Measurements from ENCODE around the gene RIMS3. TPM values are rescaled to one million over a fixed set of nuclear protein-coding genes. Genes with fewer than 3 reads are reported as not detected.

The RIMS3 gene
- total RNA-seq, 1 donor from 2014 or later, result 12.9 TPM

DNA sequence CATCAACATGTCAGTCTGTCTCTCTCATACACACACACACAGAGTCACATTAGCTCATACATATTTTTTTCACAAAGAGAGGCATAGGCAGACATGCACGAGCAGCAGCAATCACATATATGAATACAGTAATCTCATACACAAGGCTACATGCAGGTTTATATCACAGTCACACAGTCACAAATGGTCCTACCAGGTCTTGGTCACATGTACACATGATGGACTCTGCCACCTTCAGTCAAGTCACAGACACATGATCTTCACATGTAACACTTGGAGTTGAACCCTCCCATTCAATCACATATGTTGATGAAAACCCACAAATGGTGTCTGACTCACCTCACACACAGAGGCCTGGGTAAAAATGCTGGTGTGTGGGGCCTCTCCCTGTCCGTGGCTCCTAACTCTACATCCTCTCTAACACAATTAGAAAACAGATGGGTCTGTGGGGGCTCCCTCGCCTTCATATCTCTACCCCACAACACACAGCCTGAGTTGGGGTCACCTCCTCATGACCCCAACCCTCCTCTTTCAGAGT lies 27.9 kb downstream of the RIMS3 start:
- no peaks in the 10 kb centered on the region for H3K27me3 Mint-ChIP-seq (ENCODE audit: low read depth)
- H3K9me3 Mint-ChIP-seq, result no peaks in the 10 kb centered on the region
- DNase-seq (ENCODE audit: low spot score in 2 of 2, unreplicated experiment in 2 of 2), result no peak
- peaks cover 8% of the 10 kb centered on the region for H3K4me1 Mint-ChIP-seq
- TF ChIP-seq, protein P1, sequence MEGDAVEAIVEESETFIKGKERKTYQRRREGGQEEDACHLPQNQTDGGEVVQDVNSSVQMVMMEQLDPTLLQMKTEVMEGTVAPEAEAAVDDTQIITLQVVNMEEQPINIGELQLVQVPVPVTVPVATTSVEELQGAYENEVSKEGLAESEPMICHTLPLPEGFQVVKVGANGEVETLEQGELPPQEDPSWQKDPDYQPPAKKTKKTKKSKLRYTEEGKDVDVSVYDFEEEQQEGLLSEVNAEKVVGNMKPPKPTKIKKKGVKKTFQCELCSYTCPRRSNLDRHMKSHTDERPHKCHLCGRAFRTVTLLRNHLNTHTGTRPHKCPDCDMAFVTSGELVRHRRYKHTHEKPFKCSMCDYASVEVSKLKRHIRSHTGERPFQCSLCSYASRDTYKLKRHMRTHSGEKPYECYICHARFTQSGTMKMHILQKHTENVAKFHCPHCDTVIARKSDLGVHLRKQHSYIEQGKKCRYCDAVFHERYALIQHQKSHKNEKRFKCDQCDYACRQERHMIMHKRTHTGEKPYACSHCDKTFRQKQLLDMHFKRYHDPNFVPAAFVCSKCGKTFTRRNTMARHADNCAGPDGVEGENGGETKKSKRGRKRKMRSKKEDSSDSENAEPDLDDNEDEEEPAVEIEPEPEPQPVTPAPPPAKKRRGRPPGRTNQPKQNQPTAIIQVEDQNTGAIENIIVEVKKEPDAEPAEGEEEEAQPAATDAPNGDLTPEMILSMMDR (IDR thresholded peaks at IDR 0.05; ENCODE audit: unreplicated experiment), result no peak
- H3K36me3 Mint-ChIP-seq, result peaks cover 6% of the 10 kb centered on the region
- no peak overlapping the region for H3K27ac Mint-ChIP-seq
- H3K4me3 Mint-ChIP-seq, result no peak overlapping the region

DNA sequence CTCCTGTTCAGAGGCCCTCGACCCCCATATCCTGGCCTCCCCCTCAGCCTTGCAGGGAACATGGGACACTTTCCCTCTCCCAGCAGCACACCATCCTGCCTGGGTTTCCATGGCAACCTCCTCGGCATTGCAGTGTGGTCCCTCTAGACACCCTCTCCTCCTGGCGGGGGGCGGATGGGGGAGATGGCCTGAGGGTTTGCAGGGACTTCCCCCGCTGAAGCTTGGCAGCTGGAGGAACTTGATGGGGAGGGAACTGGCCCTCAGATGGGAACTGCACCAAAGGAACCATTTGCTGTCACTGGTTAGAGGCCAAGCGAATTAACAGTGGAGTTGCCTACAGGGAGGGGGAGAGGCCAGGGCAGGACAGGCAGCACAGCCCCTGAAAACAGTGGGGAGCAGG lies 28.7 kb downstream of the RIMS3 start:
- no peak overlapping the region for H3K27ac Mint-ChIP-seq
- TF ChIP-seq, protein P1 (IDR thresholded peaks at IDR 0.05; ENCODE audit: unreplicated experiment), result no peak
- H3K27me3 Mint-ChIP-seq (ENCODE audit: low read depth), result no peaks in the 10 kb centered on the region
- DNase-seq (ENCODE audit: low spot score in 2 of 2, unreplicated experiment in 2 of 2), result no peak
- H3K36me3 Mint-ChIP-seq, result peaks cover 6% of the 10 kb centered on the region
- no peaks in the 10 kb centered on the region for H3K9me3 Mint-ChIP-seq
- H3K4me1 Mint-ChIP-seq, result peaks cover 8% of the 10 kb centered on the region
- no peak overlapping the region for H3K4me3 Mint-ChIP-seq

DNA sequence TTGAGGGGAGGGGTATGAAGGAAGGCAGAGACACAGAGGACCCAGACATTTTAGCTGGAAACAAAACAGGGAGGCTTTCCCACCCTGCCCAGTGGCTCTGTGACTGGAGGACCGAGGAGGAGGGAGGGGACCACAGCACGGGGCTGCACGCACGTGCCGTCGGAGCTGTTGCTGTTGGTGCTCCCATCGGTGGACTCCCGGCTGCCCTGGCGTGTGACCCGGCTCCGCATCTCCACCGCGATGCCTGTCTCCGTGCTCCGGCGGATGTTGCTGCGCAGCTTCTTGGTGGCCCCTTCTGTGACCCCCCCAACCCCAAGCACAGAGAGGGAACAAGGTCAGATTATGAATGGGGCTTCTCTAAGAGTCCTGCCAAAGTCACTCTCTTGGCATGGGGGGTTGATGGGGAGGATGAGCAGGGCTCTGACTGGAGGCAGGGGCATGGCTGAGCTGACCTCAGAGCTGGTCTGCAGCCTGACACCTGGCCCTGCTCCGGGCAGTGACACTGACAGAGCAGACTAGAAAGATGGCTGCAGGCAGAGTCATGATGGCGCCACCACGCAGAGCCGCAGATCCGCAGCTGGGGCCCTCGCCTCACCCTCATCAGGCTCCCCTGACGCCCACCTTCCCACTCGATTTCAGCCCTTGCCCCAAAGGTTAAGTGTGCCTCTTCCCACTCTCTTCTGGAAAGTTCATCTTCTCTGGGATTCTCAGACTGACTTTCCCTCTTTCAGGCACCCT lies 29.6 kb downstream of the RIMS3 start:
- H3K27ac Mint-ChIP-seq, result no peak overlapping the region
- H3K4me3 Mint-ChIP-seq, result no peak overlapping the region
- H3K9me3 Mint-ChIP-seq, result no peaks in the 10 kb centered on the region
- H3K4me1 Mint-ChIP-seq, result peaks cover 8% of the 10 kb centered on the region
- TF ChIP-seq, protein P1 (IDR thresholded peaks at IDR 0.05; ENCODE audit: unreplicated experiment), result no peak
- H3K36me3 Mint-ChIP-seq, result peaks cover 6% of the 10 kb centered on the region
- no peaks in the 10 kb centered on the region for H3K27me3 Mint-ChIP-seq (ENCODE audit: low read depth)
- no peak for DNase-seq (ENCODE audit: low spot score in 2 of 2, unreplicated experiment in 2 of 2)

DNA sequence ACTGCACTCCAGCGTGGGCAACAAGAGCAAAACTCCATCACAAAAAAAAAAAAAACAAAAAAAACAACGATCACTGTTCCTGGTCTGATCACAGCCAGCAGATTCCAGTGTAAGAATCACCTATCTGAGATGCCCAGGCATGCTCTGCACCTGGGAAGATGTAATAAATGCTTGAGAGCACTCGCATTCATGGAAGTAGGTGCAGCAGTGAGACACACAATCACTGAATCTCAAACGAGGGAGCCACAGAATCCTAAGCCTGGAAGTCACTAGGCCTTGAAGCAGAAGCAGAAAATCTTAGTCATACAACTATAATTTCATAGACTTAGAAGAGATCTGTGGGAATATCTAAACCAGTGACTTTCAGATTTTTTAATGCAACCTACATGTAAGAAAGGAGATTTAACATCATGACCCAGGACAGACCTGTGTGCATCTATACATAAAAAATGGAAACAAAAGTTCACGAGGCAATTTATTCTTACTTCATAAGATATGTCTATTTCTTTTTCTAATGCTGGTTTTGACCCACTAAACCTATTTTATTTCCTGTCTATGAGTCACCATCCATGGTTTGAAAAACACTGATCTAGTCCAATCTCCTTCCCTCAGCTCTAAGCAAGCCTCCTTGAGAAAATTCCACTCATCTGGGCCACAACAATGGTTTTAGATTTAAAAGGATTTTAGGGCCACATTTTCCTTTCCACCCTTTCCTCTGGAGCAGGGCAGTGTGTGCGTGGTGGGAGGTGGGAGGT lies 30.4 kb downstream of the RIMS3 start:
- H3K9me3 Mint-ChIP-seq, result no peaks in the 10 kb centered on the region
- H3K27ac Mint-ChIP-seq, result no peak overlapping the region
- peaks cover 6% of the 10 kb centered on the region for H3K36me3 Mint-ChIP-seq
- H3K4me1 Mint-ChIP-seq, result peaks cover 8% of the 10 kb centered on the region
- TF ChIP-seq, protein P1 (IDR thresholded peaks at IDR 0.05; ENCODE audit: unreplicated experiment), result no peak
- no peaks in the 10 kb centered on the region for H3K27me3 Mint-ChIP-seq (ENCODE audit: low read depth)
- DNase-seq (ENCODE audit: low spot score in 2 of 2, unreplicated experiment in 2 of 2), result no peak
- no peak overlapping the region for H3K4me3 Mint-ChIP-seq

DNA sequence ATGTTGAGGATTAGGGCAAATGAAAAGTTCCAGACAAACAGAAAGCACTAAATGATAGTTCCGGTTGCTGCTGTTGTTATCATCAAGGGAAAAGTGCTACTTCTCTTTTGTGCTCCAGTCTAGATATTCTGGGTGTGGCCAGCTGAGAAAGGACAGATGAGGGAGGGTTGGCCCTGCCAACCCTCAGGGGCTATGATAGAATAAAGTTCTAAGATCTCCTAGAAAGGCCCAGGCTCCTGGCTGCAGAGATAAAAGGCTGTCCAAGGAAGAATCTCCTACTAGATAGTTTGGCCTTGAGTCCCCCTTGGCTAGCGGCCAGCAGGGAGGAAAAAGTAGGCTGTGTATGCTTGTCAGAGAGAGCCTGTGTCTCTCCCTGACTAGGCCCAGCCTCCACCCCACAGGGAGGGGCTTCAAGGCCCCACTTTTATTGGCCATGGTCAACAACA lies 31.5 kb downstream of the RIMS3 start:
- no peak overlapping the region for H3K4me3 Mint-ChIP-seq
- peak in 1 of 2 experiments; percentile 51 for DNase-seq (ENCODE audit: low spot score in 2 of 2, unreplicated experiment in 2 of 2)
- peak overlapping the region; percentile 61 for H3K27ac Mint-ChIP-seq
- H3K27me3 Mint-ChIP-seq (ENCODE audit: low read depth), result no peaks in the 10 kb centered on the region
- peaks cover 6% of the 10 kb centered on the region for H3K36me3 Mint-ChIP-seq
- peaks cover 8% of the 10 kb centered on the region for H3K4me1 Mint-ChIP-seq
- H3K9me3 Mint-ChIP-seq, result no peaks in the 10 kb centered on the region
- TF ChIP-seq, protein P1 (IDR thresholded peaks at IDR 0.05; ENCODE audit: unreplicated experiment), result no peak

Data from mesothelial cell of epicardium (in vitro differentiated cells).